CD4-positive, alpha-beta T cell treated with Interferon gamma for 1 hour (primary cell): ENCODE data around the gene NDUFS8.

ENCODE experiments used
- DNase-seq: peaks from one replicate; pipeline ENCODE4 v3.0.0-alpha.2; 2020

Gene NDUFS8

DNA sequence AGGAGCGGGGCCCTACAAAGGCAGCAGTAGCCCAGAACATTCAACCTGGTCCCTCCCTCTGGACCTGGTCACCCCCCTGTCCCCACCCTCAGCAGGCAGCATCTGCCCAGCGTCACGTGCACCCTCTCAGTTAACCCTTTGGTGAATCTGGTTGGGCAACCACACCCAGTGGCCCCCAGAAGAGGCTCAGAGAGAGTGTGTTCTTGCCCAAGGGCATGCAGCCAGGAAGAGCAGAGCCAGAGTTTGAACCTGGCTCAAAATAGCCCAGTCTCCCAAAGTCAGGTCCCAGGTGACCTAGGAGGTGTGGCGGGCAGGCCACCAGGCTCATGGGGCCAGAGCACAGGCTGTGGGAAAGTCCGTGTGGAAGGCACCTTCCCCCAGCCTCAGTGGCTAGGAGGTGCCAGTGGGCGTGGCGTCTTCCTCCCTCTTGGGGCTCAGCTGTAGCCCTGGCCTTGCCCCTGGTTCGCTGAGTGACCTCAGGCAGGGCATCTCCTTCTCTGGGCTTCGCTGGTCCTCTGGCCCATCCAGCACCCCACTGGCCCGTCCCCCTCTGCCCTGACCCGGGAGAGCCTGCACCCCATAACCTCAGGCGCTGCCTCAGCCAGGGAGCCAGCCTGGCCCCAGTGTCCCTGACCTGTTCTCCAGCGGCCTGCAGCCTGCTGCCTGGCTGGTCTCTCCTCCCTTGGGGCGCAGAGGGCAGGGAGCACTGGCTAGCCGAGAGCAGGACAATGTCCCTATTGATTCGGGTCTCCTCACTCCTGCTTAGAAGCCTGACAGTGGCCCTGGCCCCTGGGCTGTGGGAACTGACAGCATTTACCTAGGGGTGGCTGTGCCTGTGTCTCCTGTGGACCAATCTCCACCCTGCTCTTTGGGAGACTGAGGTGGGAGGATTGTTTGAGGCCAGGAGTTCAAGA is 13.3 kb upstream of the NDUFS8 start:
- no peak for DNase-seq

DNA sequence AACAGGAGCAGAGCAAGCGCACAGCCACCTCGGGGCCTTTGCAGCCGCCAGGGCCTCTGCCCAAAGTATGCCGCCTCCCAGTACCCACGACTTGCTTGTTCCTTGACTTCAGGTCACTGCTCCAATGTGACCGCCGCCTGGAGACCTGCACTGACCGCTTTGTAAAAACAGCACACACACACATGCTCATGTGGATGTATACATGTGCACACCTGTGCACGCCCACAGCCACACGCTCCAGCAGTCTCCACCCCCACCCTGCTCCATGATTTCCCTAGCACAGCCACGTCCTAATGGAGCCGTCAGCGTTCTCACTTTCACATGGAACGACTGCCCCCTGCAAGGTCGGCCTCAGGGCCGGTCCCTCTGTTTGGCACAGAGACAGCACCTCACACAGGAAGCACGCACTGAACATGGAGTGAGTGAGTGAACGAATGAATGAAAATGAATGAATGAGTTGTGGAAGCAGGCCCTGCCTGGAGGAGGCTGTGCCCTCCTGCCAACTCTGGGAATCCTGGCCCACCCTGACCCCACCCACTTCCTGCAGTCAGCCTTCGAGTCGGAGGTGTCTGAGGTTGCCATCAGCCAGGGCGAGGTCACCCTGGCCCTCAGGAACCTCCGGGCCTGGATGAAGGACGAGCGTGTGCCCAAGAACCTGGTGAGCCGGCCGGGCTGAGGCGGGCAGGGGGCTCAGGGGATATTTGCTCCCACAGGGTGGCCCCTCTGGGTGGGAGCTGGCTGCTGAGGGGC is 12.3 kb upstream of the NDUFS8 start:
- DNase-seq: no peak

DNA sequence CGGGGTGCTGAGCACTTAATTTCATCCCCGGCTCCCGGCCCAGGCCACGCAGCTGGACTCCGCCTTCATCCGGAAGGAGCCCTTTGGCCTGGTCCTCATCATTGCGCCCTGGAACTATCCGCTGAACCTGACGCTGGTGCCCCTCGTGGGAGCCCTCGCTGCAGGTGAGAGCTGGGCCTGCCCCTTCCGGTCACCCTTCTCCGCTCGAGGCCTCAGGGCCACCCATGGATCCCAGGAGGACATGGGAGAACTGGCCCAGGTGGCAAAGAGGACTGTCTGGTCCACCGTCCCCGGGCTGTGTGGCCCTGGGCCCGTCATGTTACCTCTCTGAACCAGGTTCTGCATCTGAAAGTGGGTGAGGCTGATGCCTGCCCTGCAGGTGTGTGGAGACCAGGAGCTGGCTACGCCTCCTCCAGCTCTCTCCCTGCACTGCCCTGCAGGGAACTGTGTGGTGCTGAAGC is 11.7 kb upstream of the NDUFS8 start:
- DNase-seq: no peak

DNA sequence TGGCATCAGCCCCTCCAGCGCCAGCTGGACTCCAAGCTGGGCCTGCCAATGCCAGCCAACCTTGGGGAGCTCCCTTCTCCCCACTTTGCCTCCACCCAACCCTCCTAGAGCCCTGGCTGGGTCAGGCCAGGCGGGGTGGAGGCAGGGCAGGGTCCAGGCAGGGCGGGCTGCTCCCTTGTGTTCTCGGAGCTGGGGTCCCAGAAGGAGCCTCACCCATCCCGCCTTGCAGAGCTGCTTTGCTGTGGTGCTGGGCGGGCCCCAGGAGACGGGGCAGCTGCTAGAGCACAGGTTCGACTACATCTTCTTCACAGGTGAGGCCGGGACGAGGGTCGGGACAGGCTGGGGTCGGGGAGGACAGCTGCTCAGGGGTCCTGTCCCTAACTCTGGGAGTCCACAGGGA is 11.0 kb upstream of the NDUFS8 start:
- DNase-seq: no peak

DNA sequence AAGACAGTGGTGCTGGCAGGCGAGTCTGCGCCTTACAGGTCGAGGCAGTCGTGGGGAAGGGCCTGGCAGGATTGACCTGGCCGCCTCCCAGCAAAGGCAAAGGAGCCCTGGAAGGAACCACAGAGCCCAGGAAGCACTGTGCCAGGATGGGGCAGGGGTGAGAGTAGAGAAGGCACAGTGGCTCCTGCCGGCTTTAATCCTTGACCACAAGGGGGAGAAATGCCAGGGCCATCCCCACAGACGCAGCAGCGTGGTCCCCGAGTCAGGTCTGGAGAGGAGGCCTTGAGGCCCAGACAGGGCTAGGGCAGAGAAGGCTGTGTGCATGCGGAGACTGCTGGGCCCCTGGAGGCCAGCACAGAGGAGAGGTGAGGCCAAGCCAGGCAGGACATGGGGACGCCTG is 9.9 kb upstream of the NDUFS8 start:
- no peak for DNase-seq

DNA sequence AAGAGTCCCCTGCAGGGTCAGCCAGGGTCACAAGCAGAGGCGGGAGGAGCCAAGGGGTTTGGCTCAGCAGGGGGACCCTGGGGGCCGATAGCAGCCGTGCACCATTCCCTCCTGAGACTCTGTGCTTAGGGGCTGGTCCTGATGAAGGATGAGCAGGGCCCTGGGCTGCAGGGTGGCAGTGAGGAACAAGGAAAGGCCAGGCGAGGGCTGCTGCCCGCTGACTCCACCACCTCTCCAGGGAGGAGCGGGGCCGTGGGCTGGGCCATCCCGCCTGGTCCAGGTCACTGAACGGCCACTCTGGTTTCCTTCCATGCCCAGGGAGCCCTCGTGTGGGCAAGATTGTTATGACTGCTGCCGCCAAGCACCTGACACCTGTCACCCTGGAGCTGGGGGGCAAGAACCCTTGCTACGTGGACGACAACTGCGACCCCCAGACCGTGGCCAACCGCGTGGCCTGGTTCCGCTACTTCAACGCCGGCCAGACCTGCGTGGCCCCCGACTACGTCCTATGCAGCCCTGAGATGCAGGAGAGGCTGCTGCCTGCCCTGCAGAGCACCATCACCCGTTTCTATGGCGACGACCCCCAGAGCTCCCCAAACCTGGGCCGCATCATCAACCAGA is 9.2 kb upstream of the NDUFS8 start:
- DNase-seq: no peak

DNA sequence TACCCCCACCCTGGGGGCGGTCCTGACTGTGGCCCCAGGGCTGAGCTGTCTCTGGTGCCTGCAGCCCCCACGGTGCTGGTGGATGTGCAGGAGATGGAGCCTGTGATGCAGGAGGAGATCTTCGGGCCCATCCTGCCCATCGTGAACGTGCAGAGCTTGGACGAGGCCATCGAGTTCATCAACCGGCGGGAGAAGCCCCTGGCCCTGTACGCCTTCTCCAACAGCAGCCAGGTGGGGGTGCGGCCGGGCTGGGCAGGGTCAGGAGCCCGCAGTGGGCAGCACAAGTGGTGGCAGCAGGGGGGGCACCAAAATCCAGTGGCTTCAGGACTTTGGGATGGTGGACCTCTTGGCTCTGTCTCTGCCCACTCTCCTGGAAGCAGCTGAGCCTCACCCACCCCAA is 8.0 kb upstream of the NDUFS8 start:
- no peak for DNase-seq

DNA sequence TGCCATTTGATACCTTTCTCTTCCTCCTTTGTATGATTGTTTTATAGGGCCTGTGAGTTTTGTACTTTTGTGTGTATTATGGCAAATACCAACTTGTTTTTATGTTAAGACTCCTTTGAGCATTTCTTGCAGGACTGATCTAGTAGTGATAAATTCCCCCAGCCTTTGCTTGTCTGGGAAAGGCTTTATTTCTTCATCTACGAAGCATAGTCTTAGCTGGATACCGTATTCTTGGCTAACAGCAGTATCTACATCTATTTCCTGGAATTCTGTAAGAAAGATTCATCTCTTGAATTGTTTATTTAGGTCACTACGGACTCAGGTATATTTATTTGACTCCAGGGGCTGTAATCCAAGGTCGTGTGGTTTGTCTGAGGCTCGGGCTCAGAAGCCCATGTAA is 6.0 kb upstream of the NDUFS8 start:
- no peak for DNase-seq

GRCh38 chr11:68025047-68025446 is 5.4 kb upstream of the NDUFS8 start:
- DNase-seq: no peak

GRCh38 chr11:68026391-68027105 is 3.9 kb upstream of the NDUFS8 start:
- DNase-seq: no peak

- no peak for DNase-seq
Measured at GRCh38 chr11:68027667-68028066, 2.8 kb upstream of the NDUFS8 start.

DNA sequence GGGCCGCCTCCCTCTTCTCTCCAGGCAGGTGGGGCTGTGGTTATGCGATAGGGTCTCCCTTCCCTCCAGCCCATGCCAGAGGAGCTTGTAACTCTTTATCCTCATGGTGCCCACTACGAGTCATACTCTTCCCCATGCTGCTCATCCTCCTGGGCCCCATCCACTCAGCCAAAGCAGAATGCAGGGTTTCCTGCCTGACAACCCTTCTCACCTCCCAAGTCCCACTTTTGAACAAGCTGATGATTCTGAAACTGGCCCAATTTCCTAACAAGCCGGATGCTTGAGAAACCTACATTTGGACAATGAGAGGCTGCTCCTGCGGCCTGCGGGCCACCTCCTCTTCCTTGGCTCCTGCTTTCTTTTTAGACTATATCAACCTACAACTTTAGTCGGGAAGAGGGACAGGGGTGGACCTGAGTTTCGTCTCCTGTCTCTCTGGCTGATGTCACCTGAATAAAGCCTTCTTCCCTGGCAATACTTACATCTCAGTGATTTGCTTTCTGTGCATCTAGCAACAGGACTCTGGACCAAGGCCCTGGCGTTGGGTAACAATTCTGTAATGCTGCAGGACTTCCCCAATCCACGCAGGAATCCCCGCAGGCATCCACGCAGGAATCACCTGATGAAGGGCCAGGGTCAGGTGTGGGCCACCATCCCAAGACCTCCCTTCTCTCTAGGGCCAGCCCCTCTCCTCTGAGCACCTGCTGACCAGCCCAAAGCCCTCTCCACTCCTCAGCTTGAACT is 1.5 kb upstream of the NDUFS8 start:
- DNase-seq: no peak

DNA sequence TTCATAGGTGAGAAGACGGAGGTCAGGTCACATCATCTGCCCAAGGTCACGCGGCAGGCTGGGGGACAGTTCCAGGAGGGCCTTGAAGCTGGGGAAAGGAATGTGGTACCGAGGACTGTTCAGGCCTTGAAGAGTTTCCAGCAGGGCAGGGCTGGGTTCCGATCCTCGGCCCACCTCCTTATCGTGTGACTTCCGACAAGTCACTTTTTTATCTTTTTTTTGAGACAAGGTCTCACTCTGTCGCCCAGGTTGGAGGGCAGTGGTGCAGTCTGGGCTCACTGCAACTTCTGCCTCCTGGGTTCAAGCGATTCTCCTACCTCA is 623 bp downstream of the NDUFS8 start:
- DNase-seq: no peak

- DNase-seq: no peak
Measured at GRCh38 chr11:68032003-68032402, 1.5 kb downstream of the NDUFS8 start.

- DNase-seq: no peak
Measured at GRCh38 chr11:68032997-68033707, 2.7 kb downstream of the NDUFS8 start.

GRCh38 chr11:68033708-68034045 is 3.2 kb downstream of the NDUFS8 start:
- DNase-seq: no peak

GRCh38 chr11:68035266-68035876 is 4.9 kb downstream of the NDUFS8 start:
- no peak for DNase-seq

- no peak for DNase-seq
Measured at GRCh38 chr11:68036141-68036716, 5.7 kb downstream of the NDUFS8 start.

GRCh38 chr11:68036717-68037239 is 6.3 kb downstream of the NDUFS8 start:
- peak; percentile 74 for DNase-seq

DNA sequence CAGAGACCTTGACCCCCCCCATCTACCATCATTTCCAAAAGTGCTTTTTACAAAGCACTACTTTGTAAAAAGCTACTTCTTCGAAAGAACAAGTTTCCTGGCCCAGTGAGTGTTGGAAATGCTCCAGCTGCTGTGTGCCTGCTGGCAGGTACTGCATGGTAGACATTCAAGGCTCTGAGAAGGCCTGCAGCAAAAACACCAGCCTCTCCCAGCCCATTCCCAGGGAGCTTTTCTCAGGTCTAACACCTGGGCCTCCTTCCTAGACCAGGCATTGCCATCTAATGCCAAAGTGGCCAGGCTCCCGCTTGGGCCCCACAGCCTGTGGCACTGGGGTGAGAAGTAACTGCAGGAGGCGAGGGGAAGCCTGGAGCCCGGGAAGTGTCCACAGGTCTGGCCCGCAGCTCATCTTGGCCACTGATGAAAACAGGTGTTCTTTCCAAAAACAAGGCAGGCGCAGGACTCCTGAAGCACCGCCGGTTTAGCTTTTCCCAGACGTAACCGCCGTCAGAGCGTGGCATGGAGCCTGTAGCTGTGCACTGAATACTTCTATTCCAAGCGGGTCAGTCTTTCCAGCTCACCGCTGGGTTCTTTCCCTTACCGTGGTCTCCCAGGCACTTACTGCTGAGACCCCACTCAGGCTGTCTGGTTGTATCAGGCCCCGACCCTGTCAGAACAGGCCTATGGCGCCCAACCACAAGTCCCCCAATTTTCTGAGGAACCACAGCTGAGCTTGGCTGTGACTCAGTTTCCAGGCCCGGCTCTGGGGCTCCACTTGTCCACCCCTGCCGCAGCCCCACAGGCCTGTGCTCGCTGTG is 7.1 kb downstream of the NDUFS8 start:
- DNase-seq: no peak
